ENCODE results near the gene MBD3.

The MBD3 gene

GRCh38 chr19:1632462-1633268 lies 40.0 kb upstream of the MBD3 start:
- no peak for TF ChIP-seq CTCF (IDR thresholded peaks at IDR 0.05; ENCODE audit: low read depth, low read length, missing control alignments)
- DNase-seq (ENCODE audit: extremely low read depth, low read depth): no peak
- no peak overlapping the region for H3K4me3 ChIP-seq (replicated peaks; ENCODE audit: low read depth, low read length)

- no peak overlapping the region for H3K4me3 ChIP-seq (replicated peaks; ENCODE audit: low read depth, low read length)
- TF ChIP-seq CTCF (IDR thresholded peaks at IDR 0.05; ENCODE audit: low read depth, low read length, missing control alignments): no peak
- DNase-seq (ENCODE audit: extremely low read depth, low read depth): no peak
Measured at GRCh38 chr19:1631557-1632100, 39.0 kb upstream of the MBD3 start.

- H3K4me3 ChIP-seq (replicated peaks; ENCODE audit: low read depth, low read length): no peak overlapping the region
- no peak for DNase-seq (ENCODE audit: extremely low read depth, low read depth)
- no peak for TF ChIP-seq CTCF (IDR thresholded peaks at IDR 0.05; ENCODE audit: low read depth, low read length, missing control alignments)
Measured at GRCh38 chr19:1630811-1631210, 38.1 kb upstream of the MBD3 start.

GRCh38 chr19:1630012-1630411 lies 37.3 kb upstream of the MBD3 start:
- H3K4me3 ChIP-seq (replicated peaks; ENCODE audit: low read depth, low read length): no peak overlapping the region
- TF ChIP-seq CTCF (IDR thresholded peaks at IDR 0.05; ENCODE audit: low read depth, low read length, missing control alignments): no peak
- no peak for DNase-seq (ENCODE audit: extremely low read depth, low read depth)

DNA sequence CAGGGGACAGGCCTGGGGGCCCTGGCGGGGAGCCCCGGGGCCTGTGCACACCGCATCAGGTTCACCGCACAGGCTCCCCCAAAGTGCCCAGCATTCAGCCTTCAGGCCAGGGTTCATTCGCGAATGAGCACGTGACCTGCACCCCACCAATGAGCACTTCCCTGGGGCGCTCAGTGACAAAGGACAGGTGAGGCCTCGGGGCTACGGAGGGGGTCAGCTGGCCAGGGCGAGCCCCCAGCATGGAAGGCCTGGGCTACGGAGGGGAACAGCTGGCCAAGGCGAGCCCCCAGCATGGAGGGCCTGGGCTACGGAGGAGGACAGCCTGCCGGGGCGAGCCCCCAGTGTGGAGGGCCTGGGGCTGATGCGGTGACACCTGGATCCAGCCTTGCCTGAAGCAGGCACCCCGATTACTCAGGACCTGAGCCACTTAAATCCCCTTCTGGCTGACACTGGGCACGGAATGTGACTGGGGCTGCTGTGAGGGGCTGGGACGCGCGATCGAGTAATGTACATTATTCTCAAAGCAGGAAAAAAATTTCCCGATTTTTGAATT lies 36.7 kb upstream of the MBD3 start:
- TF ChIP-seq CTCF (IDR thresholded peaks at IDR 0.05; ENCODE audit: low read depth, low read length, missing control alignments): no peak
- DNase-seq (ENCODE audit: extremely low read depth, low read depth): no peak
- no peak overlapping the region for H3K4me3 ChIP-seq (replicated peaks; ENCODE audit: low read depth, low read length)

DNA sequence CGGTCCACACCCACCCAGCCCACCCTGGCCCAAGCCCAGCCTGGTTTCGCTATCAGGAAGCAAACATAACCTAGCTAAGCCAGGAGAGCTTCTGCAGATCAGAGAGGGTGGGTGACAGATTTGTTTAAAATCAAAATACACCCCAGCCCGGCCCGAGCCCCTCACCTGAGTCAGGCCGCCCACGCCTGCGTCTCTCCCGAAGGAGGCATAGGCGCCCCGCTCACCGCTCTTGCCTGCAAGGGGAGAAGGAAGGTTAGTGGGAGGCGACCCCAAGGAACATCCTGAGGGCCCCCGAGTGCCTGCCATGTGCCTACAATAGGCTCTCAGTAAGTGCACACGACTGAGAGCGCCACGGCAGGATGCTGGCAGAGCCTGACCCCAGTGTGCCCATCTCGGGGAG lies 34.5 kb upstream of the MBD3 start:
- no peak for TF ChIP-seq CTCF (IDR thresholded peaks at IDR 0.05; ENCODE audit: low read depth, low read length, missing control alignments)
- no peak overlapping the region for H3K4me3 ChIP-seq (replicated peaks; ENCODE audit: low read depth, low read length)
- DNase-seq (ENCODE audit: extremely low read depth, low read depth): no peak
